Retinal pigment epithelial cell (primary cell): Measurements from ENCODE around the gene PSENEN.
"Not testable (repeated sequence)": the region's sequence is repeated elsewhere in the genome, so short reads cannot be mapped to it uniquely, and the experiment has no call there.

ENCODE experiments used
- DNase-seq: peaks from one replicate; pipeline ENCODE4 v3.0.0-alpha.2; 2010; ENCODE audit warnings: low read depth
- H3K4me3 ChIP-seq: 2 replicates; pipeline ENCODE4 v1.5.1; 2011; ENCODE audit warnings: mild to moderate bottlenecking, low read length, control low read depth, moderate library complexity
- CTCF ChIP-seq: conservative IDR thresholded peaks from 2 replicates; pipeline ENCODE4 v1.5.1; 2011; ENCODE audit warnings: low read depth, low read length, control low read depth, inconsistent platforms

Gene PSENEN

GRCh38 chr19:35759697-35760096, 14.2 kb downstream of the PSENEN start:
- no peak overlapping the region for H3K4me3 ChIP-seq

GRCh38 chr19:35760711-35761349, 15.4 kb downstream of the PSENEN start:
- TF ChIP-seq CTCF = no peak
- DNase-seq = no peak

More at GRCh38 chr19:35759697-35760096, 14.2 kb downstream of the PSENEN start:
- no peak for TF ChIP-seq CTCF
- DNase-seq = no peak

GRCh38 chr19:35764432-35765315, 19.2 kb downstream of the PSENEN start:
- no peak overlapping the region for H3K4me3 ChIP-seq
- no peak for DNase-seq

More at GRCh38 chr19:35760711-35761349, 15.4 kb downstream of the PSENEN start:
- no peak overlapping the region for H3K4me3 ChIP-seq

GRCh38 chr19:35766571-35767104, 21.2 kb downstream of the PSENEN start:
- H3K4me3 ChIP-seq = no peak overlapping the region
- no peak for DNase-seq
- no peak for TF ChIP-seq CTCF

More at GRCh38 chr19:35764432-35765315, 19.2 kb downstream of the PSENEN start:
- TF ChIP-seq CTCF = no peak

GRCh38 chr19:35767288-35768081, 22.0 kb downstream of the PSENEN start:
- H3K4me3 ChIP-seq = no peak overlapping the region
- no peak for TF ChIP-seq CTCF
- DNase-seq = no peak

- H3K4me3 ChIP-seq = no peak overlapping the region
- TF ChIP-seq CTCF = no peak
- DNase-seq = no peak
These were observed 22.6 kb downstream of the PSENEN start for GRCh38 chr19:35768082-35768421.

- not testable (repeated sequence) for DNase-seq, H3K4me3 ChIP-seq
These were observed 26.9 kb downstream of the PSENEN start for GRCh38 chr19:35772362-35772761.
